ENCODE data around the gene SECISBP2L. TPM values are rescaled to one million over a fixed set of nuclear protein-coding genes. Genes with fewer than 3 reads are reported as not detected.

Gene SECISBP2L
- total and polyA plus RNA-seq, 2 donors (not counting 1 experiment from before 2014, with no cell fraction given) = 13.0 to 121 TPM

DNA sequence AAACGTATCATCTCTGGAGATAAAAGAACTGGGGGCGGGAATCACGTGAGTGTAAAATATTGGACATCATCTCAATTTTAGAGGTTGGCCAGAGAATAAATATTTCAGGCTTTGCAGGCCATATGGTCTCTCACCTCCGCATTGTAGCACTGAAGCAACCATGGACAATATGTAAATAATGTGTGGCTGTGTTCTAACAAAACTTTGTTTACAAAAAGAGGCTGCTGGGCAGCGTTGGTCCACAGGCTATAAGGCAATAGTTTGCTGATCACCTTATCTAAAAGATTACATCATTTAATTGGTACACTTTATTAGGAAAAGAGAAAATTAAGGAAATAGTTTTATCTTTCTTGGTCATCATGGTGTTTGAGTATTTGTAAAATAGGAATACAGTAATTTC lies 60.0 kb downstream of the SECISBP2L start:
- Mint-ChIP-seq H3K27ac (no peak overlapping the region), H3K27me3 (peaks cover 9% of the 10 kb centered on the region), H3K9me3 (ENCODE audit: insufficient read depth) (no peaks in the 10 kb centered on the region), H3K4me1 (no peaks in the 10 kb centered on the region), H3K4me3 (no peak overlapping the region)
- H3K27ac ChIP-seq (ENCODE audit: low read length in 2 of 2) = no peak overlapping the region
- ATAC-seq (ENCODE audit: low read depth) = no peak
- no peak overlapping the region for H3K4me3 ChIP-seq (ENCODE audit: control extremely low read depth in 1 of 5, extremely low read depth in 1 of 5, insufficient read depth in 1 of 5, low read depth in 2 of 5, low read length in 4 of 5)
- no peaks in the 10 kb centered on the region for H3K4me1 ChIP-seq (ENCODE audit: control insufficient read depth in 2 of 2, insufficient read depth in 2 of 2, low read length in 2 of 2)
- ChIA-PET CTCF (interaction anchor here (0.7 to 2.7 kb wide), 4 partner anchors 8 to 20 kb away, joined by 3 to 11 read pairs (median 4); no protein-coding TSS in a partner anchor), POLR2A (no interaction called here)
- TF ChIP-seq, protein P1, sequence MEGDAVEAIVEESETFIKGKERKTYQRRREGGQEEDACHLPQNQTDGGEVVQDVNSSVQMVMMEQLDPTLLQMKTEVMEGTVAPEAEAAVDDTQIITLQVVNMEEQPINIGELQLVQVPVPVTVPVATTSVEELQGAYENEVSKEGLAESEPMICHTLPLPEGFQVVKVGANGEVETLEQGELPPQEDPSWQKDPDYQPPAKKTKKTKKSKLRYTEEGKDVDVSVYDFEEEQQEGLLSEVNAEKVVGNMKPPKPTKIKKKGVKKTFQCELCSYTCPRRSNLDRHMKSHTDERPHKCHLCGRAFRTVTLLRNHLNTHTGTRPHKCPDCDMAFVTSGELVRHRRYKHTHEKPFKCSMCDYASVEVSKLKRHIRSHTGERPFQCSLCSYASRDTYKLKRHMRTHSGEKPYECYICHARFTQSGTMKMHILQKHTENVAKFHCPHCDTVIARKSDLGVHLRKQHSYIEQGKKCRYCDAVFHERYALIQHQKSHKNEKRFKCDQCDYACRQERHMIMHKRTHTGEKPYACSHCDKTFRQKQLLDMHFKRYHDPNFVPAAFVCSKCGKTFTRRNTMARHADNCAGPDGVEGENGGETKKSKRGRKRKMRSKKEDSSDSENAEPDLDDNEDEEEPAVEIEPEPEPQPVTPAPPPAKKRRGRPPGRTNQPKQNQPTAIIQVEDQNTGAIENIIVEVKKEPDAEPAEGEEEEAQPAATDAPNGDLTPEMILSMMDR (IDR thresholded peaks at IDR 0.05) = no peak
- no peak for TF ChIP-seq EZH2 (IDR thresholded peaks at IDR 0.05; ENCODE audit: borderline replicate concordance, insufficient read depth, low read depth, low read length, poor library complexity, severe bottlenecking)
- no peak for DNase-seq
- no peaks in the 10 kb centered on the region for H4K20me1 ChIP-seq (ENCODE audit: control insufficient read depth, insufficient read depth, low read length, poor library complexity, severe bottlenecking)
- H3K27me3 ChIP-seq (replicated peaks in 1 of 4; ENCODE audit: control extremely low read depth in 1 of 4, control insufficient read depth in 3 of 4, insufficient read depth in 4 of 4, low read length in 3 of 4) = peaks cover 0 to 3% (median 0%) of the 10 kb centered on the region in 4 experiments
- intact Hi-C loops (cut with micrococcal nuclease) = no loop called here
- no peak overlapping the region for H3K9ac ChIP-seq (ENCODE audit: low read length)
- no peak overlapping the region for H2AFZ ChIP-seq (ENCODE audit: insufficient read depth, low read depth, low read length, poor library complexity, severe bottlenecking)
- no peaks in the 10 kb centered on the region for H3K79me2 ChIP-seq (ENCODE audit: control insufficient read depth, insufficient read depth, low read length)
- WGBS (ENCODE audit: insufficient coverage) = 100% methylated on average over 2 of the region's 5 CpGs
- H3K36me3 ChIP-seq (replicated peaks in 1 of 2; ENCODE audit: control extremely low read depth in 1 of 2, control insufficient read depth in 1 of 2, extremely low read depth in 1 of 2, insufficient read depth in 2 of 2, low read length in 1 of 2) = peaks cover 5 to 7% of the 10 kb centered on the region in 2 experiments
- H3K9me3 ChIP-seq (ENCODE audit: control extremely low read depth in 1 of 3, control insufficient read depth in 2 of 3, insufficient read depth in 1 of 3, low read length in 2 of 3) = no peaks in the 10 kb centered on the region
- no peak overlapping the region for H3K4me2 ChIP-seq (replicated peaks; ENCODE audit: low read depth, low read length, poor library complexity, severe bottlenecking)

DNA sequence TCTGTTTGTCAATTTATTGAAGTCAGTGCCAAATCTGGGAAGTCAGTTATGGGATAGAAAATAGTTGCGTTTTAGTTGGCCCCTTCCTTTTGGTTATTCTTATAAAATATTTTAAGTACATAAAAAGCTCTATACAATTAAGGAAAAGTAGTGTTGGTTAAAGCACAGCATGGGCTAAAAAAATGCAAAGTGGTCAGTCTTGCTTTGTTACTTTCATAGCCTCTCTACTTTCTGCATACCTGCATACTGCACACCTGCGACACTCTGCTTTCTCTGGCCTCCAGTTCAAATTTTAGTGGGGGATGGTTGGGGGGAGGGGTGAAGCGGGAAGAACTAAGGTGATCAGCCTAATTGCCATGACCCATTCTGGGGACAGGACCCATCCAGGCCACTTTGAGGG lies 60.7 kb downstream of the SECISBP2L start:
- Histone ChIP-seq H3K4me2 (replicated peaks; ENCODE audit: low read depth, low read length, poor library complexity, severe bottlenecking) (no peak overlapping the region), H2AFZ (ENCODE audit: insufficient read depth, low read depth, low read length, poor library complexity, severe bottlenecking) (no peak overlapping the region), H3K9me3 (ENCODE audit: control extremely low read depth in 1 of 3, control insufficient read depth in 2 of 3, insufficient read depth in 1 of 3, low read length in 2 of 3) (no peaks in the 10 kb centered on the region), H3K4me3 (ENCODE audit: control extremely low read depth in 1 of 5, extremely low read depth in 1 of 5, insufficient read depth in 1 of 5, low read depth in 2 of 5, low read length in 4 of 5) (no peak overlapping the region), H4K20me1 (ENCODE audit: control insufficient read depth, insufficient read depth, low read length, poor library complexity, severe bottlenecking) (no peaks in the 10 kb centered on the region), H3K36me3 (replicated peaks in 1 of 2; ENCODE audit: control extremely low read depth in 1 of 2, control insufficient read depth in 1 of 2, extremely low read depth in 1 of 2, insufficient read depth in 2 of 2, low read length in 1 of 2) (peaks cover 4% of the 10 kb centered on the region in 2 experiments), H3K4me1 (ENCODE audit: control insufficient read depth in 2 of 2, insufficient read depth in 2 of 2, low read length in 2 of 2) (no peaks in the 10 kb centered on the region), H3K27ac (ENCODE audit: low read length in 2 of 2) (no peak overlapping the region), H3K79me2 (ENCODE audit: control insufficient read depth, insufficient read depth, low read length) (no peaks in the 10 kb centered on the region), H3K27me3 (replicated peaks in 1 of 4; ENCODE audit: control extremely low read depth in 1 of 4, control insufficient read depth in 3 of 4, insufficient read depth in 4 of 4, low read length in 3 of 4) (peaks cover 0 to 3% (median 0%) of the 10 kb centered on the region in 4 experiments), H3K9ac (ENCODE audit: low read length) (no peak overlapping the region)
- Mint-ChIP-seq H3K27ac (no peak overlapping the region), H3K4me1 (no peaks in the 10 kb centered on the region), H3K27me3 (peaks cover 15% of the 10 kb centered on the region), H3K4me3 (no peak overlapping the region), H3K9me3 (ENCODE audit: insufficient read depth) (no peaks in the 10 kb centered on the region)
- POLR2A ChIA-PET = no interaction called here
- DNase-seq (no peak), ATAC-seq (ENCODE audit: low read depth) (no peak)
- WGBS (ENCODE audit: insufficient coverage) = no CpG with 5 or more reads among the region's 3 CpGs
- TF ChIP-seq EZH2 (IDR thresholded peaks at IDR 0.05; ENCODE audit: borderline replicate concordance, insufficient read depth, low read depth, low read length, poor library complexity, severe bottlenecking) = no peak
- TF ChIP-seq, protein P1 (IDR thresholded peaks at IDR 0.05) = no peak
- intact Hi-C loops (cut with micrococcal nuclease) = no loop called here
- CTCF ChIA-PET = interaction anchor here (0.9 to 2.7 kb wide), 3 partner anchors 10 to 160 kb away, joined by 3 to 11 read pairs (median 4); no protein-coding TSS in a partner anchor
